AG08395 (cell line): ENCODE results near the gene XYLT1.
A peak's percentile ranks its signal among the peaks of the same experiment; 100 is the strongest.

Experiments
- DNase-seq: peaks from one replicate; pipeline ENCODE4 v3.0.0; 2012; ENCODE audit warnings: mixed read lengths, low spot score

The XYLT1 gene

GRCh38 chr16:17374668-17375255 lies 96.0 kb downstream of the XYLT1 start:
- DNase-seq = no peak

- DNase-seq = no peak
Observed at GRCh38 chr16:17373533-17373932, 97.2 kb downstream of the XYLT1 start.

GRCh38 chr16:17372386-17372785 lies 98.4 kb downstream of the XYLT1 start:
- no peak for DNase-seq

GRCh38 chr16:17371299-17371698 lies 99.5 kb downstream of the XYLT1 start:
- DNase-seq = no peak

- DNase-seq = no peak
Observed at GRCh38 chr16:17370731-17371285, 100.0 kb downstream of the XYLT1 start.

GRCh38 chr16:17370223-17370707 lies 100.5 kb downstream of the XYLT1 start:
- DNase-seq = peak; percentile 41

GRCh38 chr16:17369421-17370222 lies 101.1 kb downstream of the XYLT1 start:
- no peak for DNase-seq

GRCh38 chr16:17368951-17369350 lies 101.8 kb downstream of the XYLT1 start:
- no peak for DNase-seq

- no peak for DNase-seq
Observed at GRCh38 chr16:17368446-17368845, 102.3 kb downstream of the XYLT1 start.

- DNase-seq = peak; percentile 80
Observed at GRCh38 chr16:17367923-17368322, 102.8 kb downstream of the XYLT1 start.

GRCh38 chr16:17367036-17367435 lies 103.7 kb downstream of the XYLT1 start:
- no peak for DNase-seq

GRCh38 chr16:17366299-17366961 lies 104.3 kb downstream of the XYLT1 start:
- DNase-seq = no peak

GRCh38 chr16:17365591-17366298 lies 105.0 kb downstream of the XYLT1 start:
- peak; percentile 64 for DNase-seq

GRCh38 chr16:17365211-17365541 lies 105.6 kb downstream of the XYLT1 start:
- no peak for DNase-seq

GRCh38 chr16:17364319-17365210 lies 106.2 kb downstream of the XYLT1 start:
- peak; percentile 63 for DNase-seq

GRCh38 chr16:17362946-17363345 lies 107.8 kb downstream of the XYLT1 start:
- no peak for DNase-seq

- no peak for DNase-seq
Observed at GRCh38 chr16:17362183-17362582, 108.6 kb downstream of the XYLT1 start.

- DNase-seq = no peak
Observed at GRCh38 chr16:17360693-17361122, 110.1 kb downstream of the XYLT1 start.

GRCh38 chr16:17359788-17360390 lies 110.9 kb downstream of the XYLT1 start:
- peak; percentile 60 for DNase-seq

GRCh38 chr16:17358846-17359245 lies 111.9 kb downstream of the XYLT1 start:
- DNase-seq = no peak

- DNase-seq = no peak
Observed at GRCh38 chr16:17358355-17358754, 112.4 kb downstream of the XYLT1 start.
